Smooth muscle cell (in vitro differentiated cells): ENCODE data around the gene MCTP1. TPM values are rescaled to one million over a fixed set of nuclear protein-coding genes. Genes with fewer than 3 reads are reported as not detected.
A peak's percentile ranks its signal among the peaks of the same experiment; 100 is the strongest.

ENCODE experiments used
- DNase-seq: peaks from one replicate; lab custom pipeline; 2025; ENCODE audit not compliant: unreplicated experiment; lab: John Stamatoyannopoulos, UW
- H2AFZ ChIP-seq: fragments of 200-600 bp; sonication (generic); 2 replicates; pipeline ENCODE4 v1.6.0; 2016; ENCODE audit warnings: antibody characterized with exemption, low read depth, mild to moderate bottlenecking
- H3F3A ChIP-seq: fragments of 200-600 bp; sonication (generic); 2 replicates; pipeline ENCODE4 v1.6.0; 2017; ENCODE audit warnings: antibody characterized with exemption, low read depth
- H3K27ac ChIP-seq: fragments of 200-600 bp; sonication (generic); 2 replicates; pipeline ENCODE4 v1.5.1; 2016; ENCODE audit warnings: low read depth, mild to moderate bottlenecking
- H3K27me3 ChIP-seq: fragments of 200-600 bp; sonication (generic); 2 replicates; pipeline ENCODE4 v1.6.1; 2016; ENCODE audit warnings: low read depth, mild to moderate bottlenecking
- H3K36me3 ChIP-seq: fragments of 200-600 bp; sonication (generic); 2 replicates; pipeline ENCODE4 v1.5.1; 2016; ENCODE audit warnings: low read depth
- H3K4me1 ChIP-seq: fragments of 200-600 bp; sonication (generic); 2 replicates; pipeline ENCODE4 v1.5.1; 2016; ENCODE audit warnings: low read depth
- H3K4me2 ChIP-seq: fragments of 200-600 bp; sonication (generic); 2 replicates; pipeline ENCODE4 v1.6.0; 2016; ENCODE audit warnings: mild to moderate bottlenecking
- H3K4me3 ChIP-seq: fragments of 200-600 bp; sonication (generic); 2 replicates; pipeline ENCODE4 v1.5.1; 2016; ENCODE audit warnings: mild to moderate bottlenecking
- H3K79me2 ChIP-seq: fragments of 200-600 bp; sonication (generic); 2 replicates; pipeline ENCODE4 v1.6.0; 2016; ENCODE audit warnings: low read depth, mild to moderate bottlenecking
- H3K9ac ChIP-seq: fragments of 200-600 bp; sonication (generic); 2 replicates; pipeline ENCODE4 v1.6.0; 2016; ENCODE audit warnings: low read depth
- H3K9me3 ChIP-seq: fragments of 200-600 bp; sonication (generic); replicated peaks from 2 replicates; pipeline ENCODE4 v1.5.1; 2016; ENCODE audit warnings: low read depth
- H4K20me1 ChIP-seq: fragments of 200-600 bp; sonication (generic); 2 replicates; pipeline ENCODE4 v1.6.0; 2016; ENCODE audit warnings: low read depth
- CTCF ChIP-seq: fragments of 200-600 bp; sonication (generic); IDR thresholded peaks from 2 replicates; pipeline ENCODE4 v1.5.1; 2017; ENCODE audit warnings: borderline replicate concordance, mild to moderate bottlenecking, antibody characterized with exemption; ENCODE audit not compliant: insufficient read depth, poor library complexity, severe bottlenecking
- WGBS: methylation state at CpG from one replicate; pipeline ENCODE4 v1.1.7; 2016; ENCODE audit warnings: low lambda C conversion rate; 5-methylcytosine and 5-hydroxymethylcytosine counted together
- polyA plus RNA-seq: library from polyadenylated mRNA; unstranded; fragments of >200 nt; fragmentation: Nextera tagmentation; extraction: Ambion mirVana; gene quantifications from 2 replicates; pipeline ENCODE4 v1.2.1, GENCODE V29; 2016
- total RNA-seq: library from RNA; depleted of rRNA; stranded (reverse); fragments of >200 nt; gene quantifications from 2 replicates; pipeline ENCODE4 v1.2.3, GENCODE V29; 2014

The MCTP1 gene
- total and polyA plus RNA-seq, 2 experiments from 2014 or later, result 1.1 to 4.8 TPM

GRCh38 chr5:95164861-95165260, 120.0 kb downstream of the MCTP1 start:
- H3K9ac ChIP-seq, result no peak overlapping the region
- H3K9me3 ChIP-seq, result no peaks in the 10 kb centered on the region
- no peak overlapping the region for H3K4me2 ChIP-seq
- no peaks in the 10 kb centered on the region for H3K79me2 ChIP-seq
- TF ChIP-seq CTCF, result no peak
- H3K4me3 ChIP-seq, result no peak overlapping the region
- H3K27ac ChIP-seq, result no peak overlapping the region
- WGBS, result 98% methylated on average over 2 of the region's 2 CpGs
- no peaks in the 10 kb centered on the region for H4K20me1 ChIP-seq
- no peak for DNase-seq
- H3K27me3 ChIP-seq, result no peaks in the 10 kb centered on the region
- H3K36me3 ChIP-seq, result no peaks in the 10 kb centered on the region
- H2AFZ ChIP-seq, result no peak overlapping the region
- no peaks in the 10 kb centered on the region for H3K4me1 ChIP-seq
- no peaks in the 10 kb centered on the region for H3F3A ChIP-seq

- DNase-seq, result no peak
- no peaks in the 10 kb centered on the region for H3F3A ChIP-seq
- H3K27me3 ChIP-seq, result no peaks in the 10 kb centered on the region
- no peaks in the 10 kb centered on the region for H3K9me3 ChIP-seq
- H3K27ac ChIP-seq, result no peak overlapping the region
- no peak overlapping the region for H3K4me3 ChIP-seq
- H3K9ac ChIP-seq, result no peak overlapping the region
- H3K79me2 ChIP-seq, result no peaks in the 10 kb centered on the region
- no peak for TF ChIP-seq CTCF
- no peaks in the 10 kb centered on the region for H3K4me1 ChIP-seq
- H4K20me1 ChIP-seq, result no peaks in the 10 kb centered on the region
- H2AFZ ChIP-seq, result no peak overlapping the region
- H3K36me3 ChIP-seq, result no peaks in the 10 kb centered on the region
- no peak overlapping the region for H3K4me2 ChIP-seq
These were observed 121.8 kb downstream of the MCTP1 start for GRCh38 chr5:95163079-95163478.

DNA sequence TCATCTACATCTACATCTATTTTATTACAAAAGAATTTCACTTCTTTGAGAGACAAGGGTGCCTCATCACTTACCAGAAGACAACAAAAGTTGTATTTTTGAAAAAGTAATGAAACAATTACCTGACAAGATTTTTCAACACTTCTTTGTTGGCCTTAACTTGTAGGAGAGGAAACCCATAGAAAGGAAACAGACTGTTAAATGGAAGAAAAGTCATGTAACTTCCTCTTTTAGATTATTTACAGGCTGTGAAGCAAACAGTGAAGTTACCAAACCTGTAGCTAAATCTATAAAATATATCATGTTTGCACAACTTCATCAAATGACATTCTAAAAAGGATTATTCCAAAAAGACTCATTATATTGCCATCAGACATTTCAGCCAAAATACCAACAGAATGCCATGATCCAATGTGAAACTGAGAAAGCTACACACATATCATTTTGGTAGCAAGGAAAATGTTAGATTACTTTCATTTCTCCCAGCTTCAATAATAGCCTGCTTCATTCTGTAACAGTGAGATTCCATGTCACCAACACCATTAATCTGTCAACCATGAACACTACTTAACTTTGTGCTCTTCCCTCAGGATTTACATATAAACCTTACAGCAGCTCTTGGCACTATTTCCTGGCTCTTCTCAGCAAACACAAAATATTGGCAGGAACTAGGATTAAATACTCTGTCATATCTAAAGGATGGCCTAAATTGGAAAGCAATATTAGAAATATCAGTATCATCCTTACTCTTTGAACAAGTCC, 122.5 kb downstream of the MCTP1 start:
- Histone ChIP-seq H3K4me2 (no peak overlapping the region), H3K27me3 (no peaks in the 10 kb centered on the region), H3K27ac (no peak overlapping the region), H3K4me3 (no peak overlapping the region), H3F3A (no peaks in the 10 kb centered on the region), H3K36me3 (no peaks in the 10 kb centered on the region), H3K9ac (no peak overlapping the region), H4K20me1 (no peaks in the 10 kb centered on the region), H3K9me3 (no peaks in the 10 kb centered on the region), H3K4me1 (no peaks in the 10 kb centered on the region), H2AFZ (peak overlapping the region; percentile 61), H3K79me2 (no peaks in the 10 kb centered on the region)
- no peak for DNase-seq
- no peak for TF ChIP-seq CTCF

DNA sequence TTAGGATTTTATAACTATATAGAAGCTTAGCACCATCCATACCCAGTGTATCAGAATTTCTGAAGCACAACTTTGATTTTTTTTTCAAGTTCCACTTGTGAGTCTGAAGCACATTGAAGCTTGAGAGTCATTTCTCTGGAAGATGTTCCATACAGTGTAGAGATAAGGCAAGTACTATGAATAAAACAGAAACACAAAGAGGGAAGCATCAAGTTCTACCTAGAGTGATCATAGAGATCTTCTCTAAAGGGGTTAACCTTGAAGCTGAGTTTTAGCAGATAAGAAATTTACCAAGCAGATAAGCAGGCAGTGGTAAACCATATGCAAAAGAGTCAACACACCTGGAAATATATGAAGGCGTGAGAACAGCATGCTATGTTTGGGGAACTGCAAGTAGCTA, 125.3 kb downstream of the MCTP1 start:
- no peaks in the 10 kb centered on the region for H3K27me3 ChIP-seq
- no peak for TF ChIP-seq CTCF
- no peak overlapping the region for H3K4me2 ChIP-seq
- no peaks in the 10 kb centered on the region for H4K20me1 ChIP-seq
- no peak for DNase-seq
- no peaks in the 10 kb centered on the region for H3K4me1 ChIP-seq
- no peak overlapping the region for H3K27ac ChIP-seq
- no peak overlapping the region for H2AFZ ChIP-seq
- no peak overlapping the region for H3K9ac ChIP-seq
- H3F3A ChIP-seq, result no peaks in the 10 kb centered on the region
- no peaks in the 10 kb centered on the region for H3K79me2 ChIP-seq
- WGBS, result 96% methylated on average over 1 of the region's 1 CpG
- no peaks in the 10 kb centered on the region for H3K36me3 ChIP-seq
- no peak overlapping the region for H3K4me3 ChIP-seq
- H3K9me3 ChIP-seq, result no peaks in the 10 kb centered on the region
